ENCODE measurements around the gene MEF2C.

MEF2C gene

GRCh38 chr5:88758591-88758990, 124.4 kb downstream of the MEF2C start:
- Mint-ChIP-seq H3K4me1 (no peaks in the 10 kb centered on the region), H3K27ac (no peak overlapping the region), H3K9me3 (peaks cover 2% of the 10 kb centered on the region), H3K4me3 (no peak overlapping the region), H3K36me3 (no peaks in the 10 kb centered on the region)
- no peak for DNase-seq (ENCODE audit: low spot score in 2 of 2)
- no peak for ATAC-seq

GRCh38 chr5:88758184-88758583, 124.8 kb downstream of the MEF2C start:
- Mint-ChIP-seq H3K9me3 (peaks cover 2% of the 10 kb centered on the region), H3K4me1 (no peaks in the 10 kb centered on the region), H3K4me3 (no peak overlapping the region), H3K27ac (no peak overlapping the region), H3K36me3 (no peaks in the 10 kb centered on the region)
- DNase-seq (ENCODE audit: low spot score in 2 of 2) (no peak), ATAC-seq (no peak)

GRCh38 chr5:88756953-88757352, 126.0 kb downstream of the MEF2C start:
- Mint-ChIP-seq H3K36me3 (no peaks in the 10 kb centered on the region), H3K9me3 (peaks cover 2% of the 10 kb centered on the region), H3K4me3 (no peak overlapping the region), H3K4me1 (peaks cover under 1% of the 10 kb centered on the region), H3K27ac (no peak overlapping the region)
- DNase-seq (ENCODE audit: low spot score in 2 of 2): no peak
- ATAC-seq: no peak

GRCh38 chr5:88748666-88749065, 134.3 kb downstream of the MEF2C start:
- no peak overlapping the region for H3K4me3 Mint-ChIP-seq
- H3K36me3 Mint-ChIP-seq: no peaks in the 10 kb centered on the region
- peaks cover 9% of the 10 kb centered on the region for H3K4me1 Mint-ChIP-seq
- H3K27ac Mint-ChIP-seq: no peak overlapping the region
- ATAC-seq (no peak), DNase-seq (ENCODE audit: low spot score in 2 of 2) (no peak)
- H3K9me3 Mint-ChIP-seq: no peaks in the 10 kb centered on the region

- Mint-ChIP-seq H3K27ac (no peak overlapping the region), H3K36me3 (no peaks in the 10 kb centered on the region), H3K4me3 (no peak overlapping the region), H3K4me1 (peaks cover 4% of the 10 kb centered on the region), H3K9me3 (no peaks in the 10 kb centered on the region)
- DNase-seq (ENCODE audit: low spot score in 2 of 2) (no peak), ATAC-seq (no peak)
These were observed 136.5 kb downstream of the MEF2C start for GRCh38 chr5:88746438-88746882.

- Mint-ChIP-seq H3K4me1 (no peaks in the 10 kb centered on the region), H3K36me3 (no peaks in the 10 kb centered on the region)
These were observed 137.8 kb downstream of the MEF2C start for GRCh38 chr5:88745093-88745696.

GRCh38 chr5:88743231-88743834, 139.7 kb downstream of the MEF2C start:
- Mint-ChIP-seq H3K9me3 (no peaks in the 10 kb centered on the region), H3K36me3 (no peaks in the 10 kb centered on the region), H3K4me3 (no peak overlapping the region), H3K4me1 (no peaks in the 10 kb centered on the region), H3K27ac (no peak overlapping the region)
- no peak for DNase-seq (ENCODE audit: low spot score in 2 of 2)
- no peak for ATAC-seq

More at GRCh38 chr5:88745093-88745696, 137.8 kb downstream of the MEF2C start:
- no peak for DNase-seq (ENCODE audit: low spot score in 2 of 2)
- peak; percentile 28 for ATAC-seq
- H3K4me3 Mint-ChIP-seq: no peak overlapping the region
- no peaks in the 10 kb centered on the region for H3K9me3 Mint-ChIP-seq
- no peak overlapping the region for H3K27ac Mint-ChIP-seq

GRCh38 chr5:88741964-88742363, 141.0 kb downstream of the MEF2C start:
- Mint-ChIP-seq H3K4me3 (no peak overlapping the region), H3K9me3 (no peaks in the 10 kb centered on the region), H3K4me1 (no peaks in the 10 kb centered on the region), H3K27ac (no peak overlapping the region), H3K36me3 (no peaks in the 10 kb centered on the region)
- DNase-seq (ENCODE audit: low spot score in 2 of 2): no peak
- no peak for ATAC-seq

- DNase-seq (ENCODE audit: low spot score in 2 of 2): no peak
These were observed 142.3 kb downstream of the MEF2C start for GRCh38 chr5:88740604-88741185.

GRCh38 chr5:88736494-88736893, 146.5 kb downstream of the MEF2C start:
- DNase-seq (ENCODE audit: low spot score in 2 of 2) (no peak), ATAC-seq (no peak)

More at GRCh38 chr5:88740604-88741185, 142.3 kb downstream of the MEF2C start:
- no peak overlapping the region for H3K27ac Mint-ChIP-seq
- no peaks in the 10 kb centered on the region for H3K4me1 Mint-ChIP-seq
- no peak for ATAC-seq
- no peaks in the 10 kb centered on the region for H3K36me3 Mint-ChIP-seq
- H3K4me3 Mint-ChIP-seq: no peak overlapping the region
- H3K9me3 Mint-ChIP-seq: no peaks in the 10 kb centered on the region

GRCh38 chr5:88734983-88735382, 148.0 kb downstream of the MEF2C start:
- DNase-seq (ENCODE audit: low spot score in 2 of 2): no peak
- H3K4me1 Mint-ChIP-seq: no peaks in the 10 kb centered on the region
- no peak overlapping the region for H3K27ac Mint-ChIP-seq
- no peak for ATAC-seq
- H3K4me3 Mint-ChIP-seq: no peak overlapping the region
- H3K9me3 Mint-ChIP-seq: no peaks in the 10 kb centered on the region
- H3K36me3 Mint-ChIP-seq: no peaks in the 10 kb centered on the region

More at GRCh38 chr5:88736494-88736893, 146.5 kb downstream of the MEF2C start:
- Mint-ChIP-seq H3K27ac (no peak overlapping the region), H3K9me3 (no peaks in the 10 kb centered on the region), H3K4me3 (no peak overlapping the region), H3K4me1 (no peaks in the 10 kb centered on the region), H3K36me3 (no peaks in the 10 kb centered on the region)

- Mint-ChIP-seq H3K27ac (no peak overlapping the region), H3K9me3 (no peaks in the 10 kb centered on the region), H3K4me1 (no peaks in the 10 kb centered on the region), H3K4me3 (no peak overlapping the region), H3K36me3 (no peaks in the 10 kb centered on the region)
- DNase-seq (ENCODE audit: low spot score in 2 of 2): no peak
- peak; percentile 49 for ATAC-seq
These were observed 148.8 kb downstream of the MEF2C start for GRCh38 chr5:88734191-88734640.

- ATAC-seq (no peak), DNase-seq (ENCODE audit: low spot score in 2 of 2) (no peak)
- Mint-ChIP-seq H3K4me1 (no peaks in the 10 kb centered on the region), H3K9me3 (no peaks in the 10 kb centered on the region), H3K4me3 (no peak overlapping the region), H3K36me3 (no peaks in the 10 kb centered on the region), H3K27ac (no peak overlapping the region)
These were observed 150.1 kb downstream of the MEF2C start for GRCh38 chr5:88732862-88733261.

GRCh38 chr5:88732181-88732633, 150.8 kb downstream of the MEF2C start:
- Mint-ChIP-seq H3K27ac (no peak overlapping the region), H3K9me3 (no peaks in the 10 kb centered on the region), H3K4me1 (no peaks in the 10 kb centered on the region), H3K36me3 (no peaks in the 10 kb centered on the region), H3K4me3 (no peak overlapping the region)
- peak; percentile 41 for ATAC-seq
- no peak for DNase-seq (ENCODE audit: low spot score in 2 of 2)

GRCh38 chr5:88729829-88730182, 153.2 kb downstream of the MEF2C start:
- H3K9me3 Mint-ChIP-seq: no peaks in the 10 kb centered on the region
- H3K4me1 Mint-ChIP-seq: no peaks in the 10 kb centered on the region
- DNase-seq (ENCODE audit: low spot score in 2 of 2): no peak
- no peaks in the 10 kb centered on the region for H3K36me3 Mint-ChIP-seq
- H3K4me3 Mint-ChIP-seq: no peak overlapping the region
- no peak for ATAC-seq
- H3K27ac Mint-ChIP-seq: no peak overlapping the region
